NCI-H460 (cell line): Measurements from ENCODE around the gene E2F6. TPM values are rescaled to one million over a fixed set of nuclear protein-coding genes. Genes with fewer than 3 reads are reported as not detected.
A peak's percentile ranks its signal among the peaks of the same experiment; 100 is the strongest.

Experiments used
- DNase-seq: peaks from one replicate; pipeline ENCODE4 v3.0.0-alpha.2; 2016; ENCODE audit warnings: low read depth; ENCODE audit errors: extremely low read depth
- total RNA-seq: library from RNA; depleted of rRNA; stranded (reverse); fragments of >200 nt; shearing (Covaris generic); gene quantifications from 2 replicates; pipeline ENCODE4 v1.2.3, GENCODE V29; 2014

The E2F6 gene
- total RNA-seq, 1 experiment from 2014 or later, result 29.8 TPM

DNA sequence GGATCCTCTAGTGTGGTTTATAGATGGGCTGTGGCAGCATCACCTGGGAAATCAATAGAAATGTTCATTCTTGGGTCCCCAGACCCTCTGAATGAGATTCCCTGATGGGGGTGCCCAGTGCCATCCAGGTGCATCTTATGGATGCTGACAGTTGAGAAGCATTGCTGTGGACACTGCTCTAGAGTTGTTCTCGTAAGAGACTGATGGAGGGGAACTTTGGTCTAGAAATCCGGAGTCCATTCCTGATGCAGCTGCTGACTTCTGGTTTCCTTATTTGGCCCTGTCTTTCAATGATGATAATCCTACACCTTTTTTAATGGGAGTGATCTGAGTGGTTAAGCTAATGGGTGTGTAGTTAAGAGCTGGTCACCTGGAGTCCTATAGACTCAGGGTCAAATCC is 28.3 kb upstream of the E2F6 start:
- DNase-seq, result no peak

DNA sequence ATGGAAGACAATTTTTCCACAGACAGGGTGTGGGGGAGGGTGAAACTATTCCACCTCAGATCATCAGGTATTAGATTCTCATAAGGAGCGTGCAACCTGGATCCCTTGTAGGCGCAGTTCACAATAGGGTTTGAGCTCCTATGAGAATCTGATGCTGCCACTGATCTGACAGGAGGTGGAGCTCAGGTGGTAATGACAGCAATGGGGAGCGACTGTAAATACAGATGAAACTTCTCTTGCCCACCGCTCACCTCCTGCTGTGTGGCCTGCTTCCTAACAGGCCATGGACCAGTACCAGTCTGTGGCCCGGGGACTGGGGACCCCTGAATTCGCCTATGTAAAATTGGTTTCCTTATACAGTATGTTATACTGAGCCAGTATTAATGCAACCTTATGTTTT is 27.3 kb upstream of the E2F6 start:
- DNase-seq, result no peak

DNA sequence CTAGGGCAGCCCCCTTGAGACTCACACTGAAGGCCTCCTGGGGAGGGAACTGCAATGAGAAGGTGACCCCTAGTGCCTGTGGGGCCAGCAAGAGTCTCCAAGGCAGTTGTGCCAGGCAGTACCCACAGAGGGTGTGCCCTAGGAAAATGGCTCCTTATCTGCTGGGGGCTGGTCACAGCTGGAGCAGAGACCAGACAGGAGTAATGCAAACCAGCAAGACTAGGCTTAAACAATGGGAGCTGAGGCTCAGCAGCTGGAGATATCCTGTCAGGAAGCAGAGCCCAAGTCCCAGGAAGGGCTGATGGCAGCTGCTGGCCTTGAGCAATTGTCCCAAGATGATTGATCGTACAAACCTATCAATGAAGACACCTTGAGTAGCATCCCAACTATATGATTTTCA is 26.8 kb upstream of the E2F6 start:
- DNase-seq, result no peak

DNA sequence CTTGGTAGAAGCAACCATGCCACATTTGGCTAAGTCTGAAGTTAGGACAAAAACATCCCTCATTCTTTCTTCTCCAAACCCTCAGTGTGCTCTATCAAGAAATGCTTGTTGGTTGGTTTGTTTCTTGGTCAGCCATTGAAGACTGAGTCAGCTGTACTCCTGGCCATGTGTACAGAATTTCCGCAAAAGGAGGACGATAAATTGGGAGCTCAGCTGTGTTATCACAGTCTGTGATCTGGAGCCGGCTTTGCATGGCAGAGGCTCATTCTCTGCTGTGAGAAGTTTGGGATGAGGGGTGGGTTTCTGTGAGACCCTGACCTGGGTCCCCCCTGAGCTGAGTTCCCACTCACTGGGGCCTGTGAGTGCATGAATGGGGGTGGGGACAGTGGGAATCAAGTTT is 26.3 kb upstream of the E2F6 start:
- no peak for DNase-seq

DNA sequence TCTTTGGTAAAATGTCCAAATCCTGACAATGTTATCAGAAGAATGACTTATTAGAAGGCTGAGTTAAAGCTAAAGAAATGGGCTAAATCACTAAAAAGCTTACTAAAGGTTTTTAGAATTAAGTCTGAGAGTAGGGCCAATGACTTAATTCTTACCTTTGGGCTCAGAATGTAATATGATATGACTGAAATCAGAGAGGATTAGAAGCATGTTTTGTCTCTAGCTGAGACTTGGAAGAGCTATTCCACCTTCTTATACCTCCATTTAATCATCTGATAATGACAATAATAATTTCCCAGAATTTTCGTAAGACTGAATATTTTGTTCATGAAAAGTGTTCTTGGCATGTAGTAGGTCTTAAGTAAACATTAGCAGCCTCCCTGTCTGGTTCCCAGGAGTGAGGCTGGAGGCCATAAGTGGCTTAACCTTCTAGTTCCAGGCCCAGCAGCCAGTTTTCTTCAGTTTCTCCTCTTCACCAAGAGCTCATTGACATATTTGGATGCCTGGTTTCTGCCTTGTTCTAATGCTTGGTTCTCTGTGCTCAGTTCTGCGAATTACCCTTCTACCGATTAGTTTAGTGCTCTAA is 25.5 kb upstream of the E2F6 start:
- no peak for DNase-seq

DNA sequence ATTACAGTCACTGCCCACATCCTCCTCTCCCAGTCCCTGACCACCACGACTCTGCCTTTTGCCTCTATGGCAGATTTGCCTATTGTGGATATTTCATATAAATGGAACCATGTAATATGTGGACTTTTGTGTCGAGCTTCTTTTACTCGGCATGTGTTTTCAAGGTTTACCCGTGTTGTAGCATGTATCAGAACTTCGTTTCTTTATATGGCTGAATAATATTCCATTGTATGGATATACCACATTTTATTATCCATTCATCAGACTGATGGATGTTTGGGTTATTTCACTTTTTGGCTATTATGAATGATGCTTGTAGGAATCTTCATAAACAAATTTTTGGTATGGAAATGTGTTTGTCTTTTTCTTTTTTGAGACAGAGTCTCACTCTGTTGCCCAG is 24.2 kb upstream of the E2F6 start:
- no peak for DNase-seq

GRCh38 chr2:11488809-11489208 is 22.8 kb upstream of the E2F6 start:
- DNase-seq, result no peak

GRCh38 chr2:11483806-11484617 is 18.1 kb upstream of the E2F6 start:
- DNase-seq, result no peak

GRCh38 chr2:11482473-11483035 is 16.6 kb upstream of the E2F6 start:
- DNase-seq, result no peak

DNA sequence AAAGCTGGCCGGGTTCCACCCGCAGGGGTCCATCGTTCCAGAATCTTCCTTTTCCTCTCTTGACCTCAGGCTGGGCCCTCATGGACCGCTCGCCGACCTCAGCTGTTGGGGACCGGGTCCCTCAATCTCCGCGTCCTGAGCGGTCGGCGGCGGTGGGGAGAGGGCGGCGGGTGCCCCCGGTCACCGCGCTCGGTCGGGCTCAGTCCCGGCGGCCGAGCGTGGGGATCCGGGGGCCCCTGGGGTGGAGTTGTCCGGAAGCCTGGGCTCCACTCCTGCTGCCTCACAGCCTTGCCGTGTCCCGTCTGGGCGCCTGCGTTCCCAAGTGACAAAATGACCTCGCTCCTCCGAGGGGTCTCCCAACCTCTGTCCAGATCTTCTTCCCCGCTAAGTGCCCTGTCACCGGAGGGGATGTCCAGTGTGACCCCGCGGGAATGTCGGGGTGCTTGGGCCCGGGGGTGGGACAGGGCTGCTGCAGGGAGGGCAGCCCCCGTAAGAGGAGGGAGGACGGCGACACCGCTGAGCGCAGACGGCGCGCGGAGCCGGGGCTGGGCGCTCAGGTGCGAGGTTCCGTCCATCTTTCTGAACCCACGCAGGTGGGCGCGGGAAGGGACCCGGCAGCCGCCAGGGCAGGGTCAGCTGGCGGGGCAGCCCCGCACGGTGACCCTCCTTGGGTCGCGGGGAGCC is 16.0 kb upstream of the E2F6 start:
- DNase-seq, result no peak

DNA sequence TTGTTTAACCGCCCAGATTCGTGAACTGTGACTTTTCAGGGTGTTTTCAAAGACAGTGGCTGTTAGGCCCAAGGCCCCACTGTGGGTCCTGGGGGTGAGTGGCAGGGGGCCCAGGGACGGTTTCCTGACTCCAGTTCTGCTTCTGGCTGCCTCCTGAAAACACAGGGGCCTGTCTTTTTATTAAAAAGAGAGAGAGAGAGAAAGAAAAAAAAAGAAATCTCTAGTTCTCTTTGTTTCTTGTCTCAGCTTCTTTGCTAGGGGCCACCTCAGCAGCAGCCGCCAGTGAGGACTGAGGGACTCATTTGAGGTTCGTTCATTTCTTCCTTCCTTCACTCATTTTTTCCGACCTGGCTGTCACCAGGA is 15.4 kb upstream of the E2F6 start:
- DNase-seq, result no peak

DNA sequence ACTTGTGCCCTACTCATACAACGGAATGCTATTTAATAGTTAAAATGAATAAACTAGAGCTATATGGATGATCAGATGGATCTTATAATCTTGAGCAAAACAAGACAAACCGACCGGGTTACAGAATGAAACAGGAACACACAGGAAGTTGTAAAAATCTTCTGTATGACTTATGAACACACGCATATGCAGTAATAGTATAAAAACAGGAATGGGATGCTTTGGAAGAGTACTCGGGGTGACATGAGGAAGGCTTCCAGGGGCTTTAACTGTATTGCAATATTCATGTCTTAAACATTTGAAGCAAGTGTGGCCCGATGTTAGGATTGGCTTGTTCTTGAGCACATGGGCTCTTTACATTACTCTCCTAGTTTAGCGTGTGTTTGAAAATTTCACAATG is 14.9 kb upstream of the E2F6 start:
- no peak for DNase-seq

DNA sequence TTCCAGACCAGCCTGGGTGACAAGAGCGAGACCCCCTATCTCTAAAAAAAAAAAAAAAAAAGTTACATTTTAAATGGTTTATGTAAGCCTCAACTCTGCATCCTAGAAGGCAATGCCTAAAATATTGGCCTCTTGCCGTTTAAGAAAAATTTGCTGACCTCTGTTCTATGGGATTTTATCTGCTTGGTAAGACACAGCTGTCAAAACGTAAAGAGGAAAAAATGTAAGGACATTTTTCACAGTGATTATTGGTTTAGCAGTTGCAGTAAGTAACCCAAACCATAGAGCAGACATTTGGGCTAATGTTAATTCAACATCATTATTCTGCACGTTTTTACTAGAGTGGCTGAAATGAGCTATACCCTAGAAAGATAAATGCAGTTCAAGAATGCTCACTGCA is 14.4 kb upstream of the E2F6 start:
- no peak for DNase-seq

DNA sequence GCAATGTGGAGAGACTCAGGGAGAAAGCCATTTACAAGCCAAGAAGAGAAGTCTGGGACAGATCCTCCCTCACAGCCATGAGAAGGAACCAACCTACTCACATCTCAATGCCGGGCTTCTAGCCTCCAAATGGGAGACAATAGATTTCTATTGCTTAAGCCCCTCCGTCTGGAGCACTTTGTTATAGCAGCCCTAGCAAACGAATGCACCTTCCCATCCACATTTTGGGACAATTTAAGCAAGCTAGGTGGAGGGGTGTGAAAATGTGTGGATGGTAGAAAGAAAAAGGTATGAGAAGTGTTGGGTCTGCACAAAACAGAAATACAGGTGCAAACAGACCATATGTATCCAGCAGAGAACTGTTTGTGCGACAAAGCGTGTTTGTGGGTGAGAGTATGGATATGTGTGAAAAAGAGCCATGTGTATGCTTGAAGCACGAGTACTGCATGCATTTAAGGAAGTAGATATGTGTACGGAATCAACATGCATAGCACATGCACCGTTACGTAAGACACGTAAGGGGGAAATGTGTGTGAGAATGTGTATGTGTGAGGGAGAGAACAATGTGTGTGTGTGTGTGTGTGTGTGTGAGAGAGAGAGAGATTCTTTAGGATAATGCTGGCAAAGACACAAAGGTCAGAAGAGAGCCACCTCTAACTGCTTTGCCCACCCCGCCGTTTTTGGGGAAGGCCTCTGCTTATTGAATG is 13.1 kb upstream of the E2F6 start:
- DNase-seq, result no peak

DNA sequence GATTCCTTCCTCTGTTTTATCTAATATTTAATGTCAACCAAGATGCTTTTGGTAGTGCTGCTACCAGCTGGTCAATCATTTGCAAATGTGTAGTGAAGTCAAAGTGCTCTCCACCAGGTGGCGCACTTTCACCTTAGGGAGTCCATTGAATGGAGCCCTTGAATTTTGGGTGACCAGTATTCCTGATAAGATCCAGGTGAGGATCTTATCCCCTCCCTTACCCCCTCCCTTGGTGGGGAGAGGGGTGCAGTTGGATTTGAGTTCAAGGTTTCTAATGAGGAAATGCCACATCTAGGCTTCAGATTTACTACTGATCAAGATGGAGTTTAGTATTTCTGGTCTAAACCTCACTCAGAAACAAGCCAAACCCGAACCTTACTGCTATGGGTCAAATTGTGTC is 12.0 kb upstream of the E2F6 start:
- peak; percentile 85 for DNase-seq

DNA sequence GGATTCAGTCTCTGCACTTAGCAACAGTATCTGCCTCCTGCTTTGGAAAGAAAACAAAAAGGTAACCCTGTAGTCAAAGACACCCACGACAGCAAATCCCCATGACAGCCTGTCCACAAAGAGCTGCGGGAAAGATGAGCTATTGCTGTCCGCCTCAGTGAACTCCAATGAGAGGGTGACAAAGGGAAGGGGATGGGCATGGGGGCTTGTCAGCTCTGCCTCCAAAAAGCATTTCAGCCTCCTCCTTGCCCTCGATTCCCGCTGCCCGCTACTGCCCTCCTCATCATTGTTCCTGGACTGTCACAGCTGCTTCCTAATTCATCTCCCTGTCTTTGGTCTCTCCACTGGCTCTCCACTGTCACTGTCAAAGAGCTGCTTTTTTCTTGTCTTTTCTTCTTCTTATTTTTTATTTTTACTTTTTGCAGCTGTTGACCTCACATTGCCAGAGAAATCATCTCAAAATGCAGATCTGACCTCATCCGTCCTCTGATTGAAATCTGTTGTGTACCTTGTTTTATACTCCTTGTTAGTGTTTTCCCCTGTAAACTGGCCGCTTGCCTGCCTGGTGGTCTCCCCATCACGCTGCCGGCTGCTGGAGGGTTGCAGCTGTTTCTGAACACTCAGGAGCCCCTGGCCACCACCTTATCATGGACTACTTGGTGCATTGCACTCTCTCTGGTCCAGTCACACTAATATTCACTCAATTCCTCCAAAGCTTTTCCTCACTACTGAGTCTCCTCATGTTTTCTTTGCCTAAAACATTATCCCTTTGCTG is 7.9 kb upstream of the E2F6 start:
- DNase-seq, result no peak

- no peak for DNase-seq
Observed at GRCh38 chr2:11467749-11468148, 1.8 kb upstream of the E2F6 start.

- no peak for DNase-seq
Observed at GRCh38 chr2:11467129-11467649, 1.2 kb upstream of the E2F6 start.

DNA sequence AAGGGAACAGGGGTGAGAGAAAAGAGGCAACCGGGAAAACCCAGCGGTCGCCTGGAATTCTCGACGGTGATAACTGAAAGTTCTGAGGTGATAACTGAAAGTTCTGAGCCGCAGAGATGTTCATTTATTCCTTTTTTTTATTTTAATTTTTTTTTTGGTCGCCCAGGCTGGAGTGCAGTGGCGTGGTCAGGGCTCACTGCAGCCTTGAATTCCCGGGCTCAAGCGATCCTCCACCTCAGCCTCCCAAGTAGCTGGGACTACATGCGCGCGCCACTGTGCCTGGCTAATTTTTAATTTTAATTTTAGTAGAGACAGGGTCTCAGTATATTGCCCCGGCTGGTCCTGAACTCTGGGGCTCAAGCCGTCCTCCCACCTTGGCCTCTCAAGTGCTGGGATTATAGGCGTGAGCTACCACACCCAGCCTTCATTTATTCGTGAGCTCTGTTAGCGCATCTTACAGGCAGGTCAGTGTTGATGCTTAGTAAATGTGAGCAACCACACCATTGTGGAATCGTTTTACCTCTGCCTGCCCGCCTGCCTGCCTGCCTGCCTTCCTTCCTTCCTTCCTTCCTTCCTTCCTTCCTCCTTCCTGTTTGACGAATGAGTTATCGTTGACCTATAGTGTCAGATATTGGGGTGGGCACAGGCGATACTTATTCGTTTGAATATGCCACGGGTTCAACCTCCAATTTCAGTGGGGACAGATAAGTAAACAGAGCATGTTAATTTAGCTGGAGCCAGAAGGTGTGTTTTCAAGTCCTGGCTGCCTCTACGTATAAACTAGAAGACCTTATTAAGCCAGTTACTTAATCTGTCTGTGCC is 557 bp upstream of the E2F6 start:
- DNase-seq, result no peak
